Neural progenitor cell (in vitro differentiated cells): ENCODE data around the gene CHRM4. TPM values are rescaled to one million over a fixed set of nuclear protein-coding genes. Genes with fewer than 3 reads are reported as not detected.

Experiments
- DNase-seq: peaks from one replicate; pipeline ENCODE4 v3.0.0-alpha.2; 2016; ENCODE audit warnings: low spot score
- H2AFZ ChIP-seq: fragments of 200-600 bp; sonication (generic); replicated peaks from 2 replicates; pipeline ENCODE4 v1.6.1; 2016; ENCODE audit warnings: antibody characterized with exemption
- H3F3A ChIP-seq: fragments of 200-600 bp; sonication (generic); 2 replicates; pipeline ENCODE4 v1.6.1; 2016; ENCODE audit warnings: antibody characterized with exemption, low read depth
- H3K27ac ChIP-seq: fragments of 200-600 bp; sonication (generic); 2 replicates; pipeline ENCODE4 v1.5.1; 2016; ENCODE audit warnings: mild to moderate bottlenecking
- H3K27me3 ChIP-seq: fragments of 200-600 bp; sonication (generic); 2 replicates; pipeline ENCODE4 v1.6.1; 2016; ENCODE audit warnings: mild to moderate bottlenecking, moderate library complexity
- H3K36me3 ChIP-seq: fragments of 200-600 bp; sonication (generic); 2 replicates; pipeline ENCODE4 v1.5.1; 2016
- H3K4me1 ChIP-seq: fragments of 200-600 bp; sonication (generic); 2 replicates; pipeline ENCODE4 v1.6.1; 2016; ENCODE audit warnings: mixed run types
- H3K4me2 ChIP-seq: fragments of 200-600 bp; sonication (generic); 2 replicates; pipeline ENCODE4 v1.6.1; 2016
- H3K4me3 ChIP-seq: fragments of 200-600 bp; sonication (generic); 2 replicates; pipeline ENCODE4 v1.5.1; 2016
- H3K79me2 ChIP-seq: fragments of 200-600 bp; sonication (generic); 2 replicates; pipeline ENCODE4 v1.6.1; 2016; ENCODE audit warnings: low read depth
- H3K9ac ChIP-seq: fragments of 200-600 bp; sonication (generic); 2 replicates; pipeline ENCODE4 v1.6.1; 2016
- H3K9me3 ChIP-seq: fragments of 200-600 bp; sonication (generic); 2 replicates; pipeline ENCODE4 v1.5.1; 2016; ENCODE audit warnings: low read depth
- H4K20me1 ChIP-seq: fragments of 200-600 bp; sonication (generic); 2 replicates; pipeline ENCODE4 v1.6.1; 2016; ENCODE audit warnings: low read depth
- H3K27ac Mint-ChIP-seq: 3 replicates; pipeline ENCODE4 v1.8.0; 2021; ENCODE audit warnings: mixed read lengths
- H3K27me3 Mint-ChIP-seq: 2 replicates; pipeline ENCODE4 v1.8.0; 2022; ENCODE audit warnings: low read depth, mild to moderate bottlenecking, inconsistent platforms, moderate library complexity, mixed read lengths; ENCODE audit not compliant: insufficient read depth
- H3K36me3 Mint-ChIP-seq: 3 replicates; pipeline ENCODE4 v1.8.0; 2021; ENCODE audit warnings: mixed read lengths
- H3K4me1 Mint-ChIP-seq: 3 replicates; pipeline ENCODE4 v1.8.0; 2021; ENCODE audit warnings: mixed read lengths
- H3K4me3 Mint-ChIP-seq: 3 replicates; pipeline ENCODE4 v1.8.0; 2021; ENCODE audit warnings: mild to moderate bottlenecking, moderate library complexity, mixed read lengths
- H3K9me3 Mint-ChIP-seq: 3 replicates; pipeline ENCODE4 v1.8.0; 2020; ENCODE audit warnings: mixed read lengths
- EZH2 ChIP-seq: fragments of 200-600 bp; sonication (generic); IDR thresholded peaks from 2 replicates; pipeline ENCODE4 v1.6.1; 2017; ENCODE audit warnings: antibody characterized with exemption, mild to moderate bottlenecking, moderate library complexity
- EZH2phosphoT487 ChIP-seq: fragments of 200-600 bp; sonication (generic); IDR thresholded peaks from 2 replicates; pipeline ENCODE4 v1.6.1; 2017; ENCODE audit warnings: antibody characterized with exemption
- total RNA-seq: library from RNA; depleted of rRNA; stranded (reverse); fragments of >200 nt; gene quantifications from 2 replicates; pipeline ENCODE4 v1.2.3, GENCODE V29; 2015; ENCODE audit warnings: low replicate concordance
- TF ChIP-seq, protein P1 (sequence below): fragments of 200-600 bp; sonication (generic); IDR thresholded peaks from 2 replicates; pipeline ENCODE4 v1.5.1; 2017; ENCODE audit warnings: antibody characterized with exemption, mild to moderate bottlenecking

Gene CHRM4
- total RNA-seq, 1 donor from 2014 or later = not detected

- Histone ChIP-seq H3K36me3 (no peaks in the 10 kb centered on the region), H3K79me2 (peaks cover 55% of the 10 kb centered on the region), H3F3A (peaks cover 13% of the 10 kb centered on the region), H4K20me1 (peaks cover 49% of the 10 kb centered on the region), H3K27ac (no peak overlapping the region), H2AFZ (no peak overlapping the region), H3K27me3 (peaks cover 12% of the 10 kb centered on the region), H3K4me3 (peak overlapping the region; percentile 93), H3K4me1 (peaks cover 33% of the 10 kb centered on the region), H3K4me2 (peak overlapping the region; percentile 99), H3K9ac (no peak overlapping the region), H3K9me3 (no peaks in the 10 kb centered on the region)
- H3K4me1 Mint-ChIP-seq = peaks cover 55% of the 10 kb centered on the region
- DNase-seq = no peak
- H3K9me3 Mint-ChIP-seq = peaks cover 4% of the 10 kb centered on the region
- peak overlapping the region; percentile 88 for H3K4me3 Mint-ChIP-seq
- no peak overlapping the region for H3K27ac Mint-ChIP-seq
- no peak for TF ChIP-seq EZH2
- TF ChIP-seq EZH2phosphoT487 = no peak
- TF ChIP-seq, protein P1, sequence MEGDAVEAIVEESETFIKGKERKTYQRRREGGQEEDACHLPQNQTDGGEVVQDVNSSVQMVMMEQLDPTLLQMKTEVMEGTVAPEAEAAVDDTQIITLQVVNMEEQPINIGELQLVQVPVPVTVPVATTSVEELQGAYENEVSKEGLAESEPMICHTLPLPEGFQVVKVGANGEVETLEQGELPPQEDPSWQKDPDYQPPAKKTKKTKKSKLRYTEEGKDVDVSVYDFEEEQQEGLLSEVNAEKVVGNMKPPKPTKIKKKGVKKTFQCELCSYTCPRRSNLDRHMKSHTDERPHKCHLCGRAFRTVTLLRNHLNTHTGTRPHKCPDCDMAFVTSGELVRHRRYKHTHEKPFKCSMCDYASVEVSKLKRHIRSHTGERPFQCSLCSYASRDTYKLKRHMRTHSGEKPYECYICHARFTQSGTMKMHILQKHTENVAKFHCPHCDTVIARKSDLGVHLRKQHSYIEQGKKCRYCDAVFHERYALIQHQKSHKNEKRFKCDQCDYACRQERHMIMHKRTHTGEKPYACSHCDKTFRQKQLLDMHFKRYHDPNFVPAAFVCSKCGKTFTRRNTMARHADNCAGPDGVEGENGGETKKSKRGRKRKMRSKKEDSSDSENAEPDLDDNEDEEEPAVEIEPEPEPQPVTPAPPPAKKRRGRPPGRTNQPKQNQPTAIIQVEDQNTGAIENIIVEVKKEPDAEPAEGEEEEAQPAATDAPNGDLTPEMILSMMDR = no peak
- H3K36me3 Mint-ChIP-seq = no peaks in the 10 kb centered on the region
- H3K27me3 Mint-ChIP-seq = peaks cover 13% of the 10 kb centered on the region
Measured at GRCh38 chr11:46348566-46349401, 42.8 kb downstream of the CHRM4 start.

DNA sequence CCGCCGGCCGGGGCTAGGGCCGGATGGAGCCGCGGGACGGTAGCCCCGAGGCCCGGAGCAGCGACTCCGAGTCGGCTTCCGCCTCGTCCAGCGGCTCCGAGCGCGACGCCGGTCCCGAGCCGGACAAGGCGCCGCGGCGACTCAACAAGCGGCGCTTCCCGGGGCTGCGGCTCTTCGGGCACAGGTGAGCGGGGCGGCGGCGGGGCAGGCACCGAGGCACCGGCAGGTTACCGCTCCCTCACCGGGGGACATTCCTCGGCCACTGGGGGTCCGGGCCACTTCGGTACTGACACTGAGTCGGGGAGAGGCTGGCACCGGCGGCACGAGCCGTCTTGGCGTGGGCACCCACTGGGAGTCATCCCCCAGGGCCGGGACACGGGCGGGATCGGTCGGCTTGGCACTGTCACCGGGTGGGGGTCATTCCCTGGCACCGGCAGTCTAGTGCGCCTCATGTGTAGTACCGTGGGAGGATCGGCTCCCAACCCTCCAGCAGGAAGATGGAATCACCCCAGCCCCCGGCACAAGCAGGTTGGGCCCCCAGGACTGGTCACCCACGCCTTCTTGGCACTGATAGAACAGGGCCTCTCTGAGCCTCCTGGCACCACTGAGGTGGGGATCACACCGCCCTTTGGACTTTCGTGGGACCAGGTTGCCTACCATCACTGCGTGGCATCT lies 43.8 kb downstream of the CHRM4 start:
- no peak overlapping the region for H3K27ac Mint-ChIP-seq
- Histone ChIP-seq H2AFZ (peak overlapping the region; percentile 48), H3K4me2 (peak overlapping the region; percentile 99), H4K20me1 (peaks cover 42% of the 10 kb centered on the region), H3K27ac (no peak overlapping the region), H3K36me3 (no peaks in the 10 kb centered on the region), H3K9me3 (no peaks in the 10 kb centered on the region), H3F3A (peaks cover 12% of the 10 kb centered on the region), H3K4me3 (peak overlapping the region; percentile 93), H3K27me3 (peaks cover 12% of the 10 kb centered on the region), H3K4me1 (peaks cover 32% of the 10 kb centered on the region), H3K79me2 (peaks cover 46% of the 10 kb centered on the region), H3K9ac (peak overlapping the region; percentile 66)
- DNase-seq = no peak
- TF ChIP-seq, protein P1 = no peak
- TF ChIP-seq EZH2 (no peak), EZH2phosphoT487 (no peak)
- peaks cover 4% of the 10 kb centered on the region for H3K9me3 Mint-ChIP-seq
- H3K36me3 Mint-ChIP-seq = no peaks in the 10 kb centered on the region
- peak overlapping the region; percentile 88 for H3K4me3 Mint-ChIP-seq
- H3K27me3 Mint-ChIP-seq = peaks cover 15% of the 10 kb centered on the region
- H3K4me1 Mint-ChIP-seq = peaks cover 49% of the 10 kb centered on the region

- DNase-seq = peak; percentile 95
- Mint-ChIP-seq H3K36me3 (no peaks in the 10 kb centered on the region), H3K27ac (peak within 1 kb of the TSS; percentile 0), H3K4me3 (peak within 1 kb of the TSS; percentile 88), H3K4me1 (peaks cover 50% of the 10 kb centered on the region), H3K27me3 (peaks cover 15% of the 10 kb centered on the region), H3K9me3 (peaks cover 4% of the 10 kb centered on the region)
- peaks cover 29% of the 10 kb centered on the region for H3K4me1 ChIP-seq
- H3F3A ChIP-seq = peaks cover 9% of the 10 kb centered on the region
- peak within 1 kb of the TSS; percentile 93 for H3K4me3 ChIP-seq
- H4K20me1 ChIP-seq = peaks cover 35% of the 10 kb centered on the region
- peak within 1 kb of the TSS; percentile 99 for H3K4me2 ChIP-seq
- peak within 1 kb of the TSS; percentile 48 for H2AFZ ChIP-seq
- H3K79me2 ChIP-seq = peaks cover 39% of the 10 kb centered on the region
- no peaks in the 10 kb centered on the region for H3K36me3 ChIP-seq
- no peak within 1 kb of the TSS for H3K27ac ChIP-seq
- TF ChIP-seq EZH2 = no peak
- TF ChIP-seq, protein P1 = peak; percentile 64
- no peak for TF ChIP-seq EZH2phosphoT487
- peaks cover 12% of the 10 kb centered on the region for H3K27me3 ChIP-seq
- no peaks in the 10 kb centered on the region for H3K9me3 ChIP-seq
- peak within 1 kb of the TSS; percentile 66 for H3K9ac ChIP-seq
Measured at GRCh38 chr11:46346886-46347636, 44.5 kb downstream of the CHRM4 start, which contains the start of gene DGKZ. TSS of gene DGKZ (plus strand) at chr11:46347463. CDS start at chr11:46347660, 197 bp downstream.
